ENCODE results near the gene SLC2A4.
A peak's percentile ranks its signal among the peaks of the same experiment; 100 is the strongest.

The SLC2A4 gene

DNA sequence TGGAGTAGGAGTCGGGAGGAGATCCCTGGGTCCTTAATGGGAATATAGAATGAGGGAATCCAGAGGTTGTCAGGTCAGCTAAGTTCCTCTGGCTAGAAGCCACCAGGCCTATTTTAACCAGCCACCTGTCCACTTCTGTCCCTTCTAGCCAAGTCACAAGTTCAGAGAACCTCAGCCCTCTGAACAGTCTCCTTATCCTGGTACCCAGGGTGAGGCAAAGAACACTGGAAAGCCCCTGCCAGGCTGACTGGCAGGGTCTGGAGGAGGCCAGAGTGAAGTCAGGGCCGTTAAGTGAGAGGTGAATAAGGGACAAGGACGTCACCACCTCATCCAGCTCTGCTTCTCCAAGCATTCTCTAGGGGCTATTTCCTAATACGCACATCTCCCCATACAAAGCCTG lies 32.7 kb upstream of the SLC2A4 start:
- no peak for DNase-seq (ENCODE audit: low read depth)

DNA sequence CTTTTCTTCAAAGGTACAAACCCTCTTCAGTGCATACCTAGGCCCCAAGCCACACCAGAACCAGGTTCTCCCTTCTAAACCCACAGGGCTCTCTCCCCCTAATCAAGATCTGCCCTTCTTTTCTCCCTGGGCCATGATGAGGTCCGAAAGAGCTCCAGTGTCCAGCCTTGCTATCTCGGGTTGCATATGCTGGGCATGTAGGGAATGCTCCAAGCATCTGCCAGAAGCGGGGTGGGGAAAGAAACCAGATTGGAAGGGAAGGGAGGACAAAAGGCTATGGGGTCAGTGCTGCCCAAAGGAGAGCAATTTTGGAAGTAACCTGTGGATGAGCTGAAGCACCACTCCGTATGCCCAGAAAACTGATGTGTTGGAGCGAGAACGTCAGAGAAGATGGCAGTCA lies 32.3 kb upstream of the SLC2A4 start:
- DNase-seq (ENCODE audit: low read depth): no peak

DNA sequence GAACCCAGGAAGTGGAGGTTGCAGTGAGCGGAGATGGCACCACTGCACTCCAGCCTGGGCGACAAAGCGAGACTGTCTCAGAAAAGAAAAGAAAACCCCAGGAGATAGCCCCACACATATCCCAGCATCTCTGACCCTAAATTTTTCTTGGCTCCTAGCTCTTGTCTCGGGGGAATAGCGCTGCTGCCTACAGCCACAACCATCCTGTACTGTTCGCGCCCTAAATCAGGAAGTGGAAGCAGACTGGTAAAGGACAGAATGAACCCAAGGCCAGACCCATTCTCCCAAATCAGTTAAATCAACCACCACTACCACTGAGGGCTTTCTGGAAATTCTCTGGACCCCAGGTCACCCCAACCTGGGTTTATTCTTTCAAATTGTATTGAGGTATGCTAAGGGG lies 31.7 kb upstream of the SLC2A4 start:
- DNase-seq (ENCODE audit: low read depth): no peak

DNA sequence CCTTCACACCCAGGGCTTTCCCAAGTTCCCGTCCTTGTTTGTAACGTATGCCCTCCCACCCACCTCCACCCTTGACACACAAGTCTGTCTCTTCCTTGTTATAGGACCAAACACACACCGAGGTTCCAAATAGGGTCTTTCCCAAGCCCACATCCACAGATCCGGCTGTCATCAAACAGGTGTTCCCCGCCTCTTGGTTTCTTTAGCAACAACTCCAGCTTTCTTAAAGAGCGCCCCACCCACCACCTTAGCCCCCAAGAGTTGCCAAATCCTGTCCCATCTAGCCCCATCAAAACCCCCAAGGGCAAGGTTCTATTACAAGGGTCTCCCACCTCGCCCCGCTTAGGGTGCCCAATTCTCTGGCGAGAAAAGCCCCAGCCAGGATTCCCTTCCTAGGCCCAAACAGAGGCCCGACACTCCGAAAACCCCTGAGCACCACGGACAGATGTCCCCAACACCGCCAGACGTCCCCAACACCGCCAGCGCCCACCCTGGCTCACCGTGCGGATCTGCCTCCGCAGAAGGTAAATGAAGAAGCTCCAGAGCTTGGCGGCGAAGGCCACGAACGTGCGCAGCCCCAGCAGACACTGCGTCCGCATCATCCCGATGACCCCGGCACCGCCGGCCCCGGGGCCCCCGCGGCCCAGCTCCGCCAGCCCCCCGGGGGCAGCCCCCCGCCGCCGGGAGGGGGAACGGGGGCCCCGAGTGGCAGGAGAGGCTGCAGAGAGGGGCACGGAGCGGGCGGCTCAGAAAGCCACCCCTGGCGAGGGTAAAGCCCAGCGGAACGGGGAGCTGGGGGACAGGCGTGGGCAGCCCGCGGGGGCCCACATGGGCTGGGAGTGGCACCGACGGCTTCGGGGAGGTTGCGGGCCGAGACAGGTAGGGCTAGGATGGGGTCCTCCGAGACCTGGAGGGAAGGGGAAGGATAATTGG lies 30.6 kb upstream of the SLC2A4 start:
- no peak for DNase-seq (ENCODE audit: low read depth)

DNA sequence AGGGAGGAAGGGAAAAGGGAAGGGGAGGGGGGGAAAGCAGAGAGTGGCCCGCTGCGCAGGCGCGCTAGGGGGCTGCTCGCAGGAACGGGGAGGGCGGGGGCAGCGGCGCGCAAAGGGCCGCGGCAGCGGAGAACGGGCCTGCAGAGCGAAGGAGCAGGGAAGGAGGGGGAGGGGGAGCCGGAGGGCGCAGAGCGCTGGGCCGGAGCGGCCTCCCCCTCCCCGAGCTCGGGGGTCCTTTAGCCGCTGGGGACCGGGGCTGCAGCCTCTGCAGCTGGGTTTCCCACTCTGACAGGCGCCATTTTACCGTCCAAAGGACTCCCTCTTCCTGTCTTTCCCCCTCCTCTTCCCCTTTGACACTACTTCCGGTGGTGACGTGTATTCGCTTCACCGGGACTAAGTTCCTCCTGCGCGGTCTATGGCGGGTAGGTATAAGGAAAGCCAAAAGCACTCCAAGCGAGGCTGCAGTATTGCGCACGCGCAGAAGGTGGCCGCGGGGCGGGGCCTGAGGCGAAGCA lies 29.8 kb upstream of the SLC2A4 start, which contains the start of gene CTDNEP1:
CTDNEP1 (minus strand) TSS at position 74 of the 515 bp plus-strand sequence. CDS start 438 bp downstream, outside the sequence.
- DNase-seq (ENCODE audit: low read depth): peak; percentile 99

DNA sequence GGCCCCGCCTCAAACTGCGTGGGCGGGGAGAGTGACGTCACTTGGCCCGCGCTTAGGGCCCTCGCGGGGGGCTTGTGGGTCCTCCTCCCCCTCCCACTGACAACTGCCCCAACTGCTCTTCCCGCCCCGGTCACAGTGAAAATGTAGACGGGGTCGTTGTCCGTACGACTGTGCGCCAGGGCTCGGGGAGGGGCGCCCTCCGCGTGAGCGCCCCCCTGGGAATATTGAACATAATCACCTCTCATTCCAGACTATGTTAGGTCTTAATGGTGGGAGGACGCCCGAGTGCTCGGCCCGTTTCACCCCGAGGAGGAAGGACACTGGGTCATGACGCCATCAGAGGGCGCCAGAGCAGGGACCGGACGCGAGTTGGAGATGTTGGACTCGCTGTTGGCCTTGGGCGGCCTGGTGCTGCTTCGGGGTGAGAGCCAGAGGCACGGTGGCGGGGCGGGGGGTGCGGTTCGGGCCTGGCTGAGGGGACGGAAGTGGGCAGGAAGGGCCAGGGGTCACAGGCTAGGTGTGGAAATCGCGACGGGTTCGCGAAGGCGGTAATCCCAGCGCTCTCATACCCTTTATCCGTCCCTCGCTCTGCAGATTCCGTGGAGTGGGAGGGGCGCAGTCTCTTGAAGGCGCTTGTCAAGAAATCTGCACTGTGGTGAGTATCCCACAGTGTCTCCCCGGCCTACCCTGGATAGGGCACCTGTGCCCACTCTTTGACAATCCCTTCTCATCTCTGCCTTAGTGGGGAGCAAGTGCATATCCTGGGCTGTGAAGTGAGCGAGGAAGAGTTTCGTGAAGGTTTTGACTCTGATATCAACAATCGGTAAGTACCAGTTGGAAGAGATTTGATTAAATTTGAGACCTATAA lies 29.1 kb upstream of the SLC2A4 start, which contains the start of gene ELP5:
ELP5 (plus strand) TSS at position 40 of the 868 bp plus-strand sequence; CDS start at position 376, 336 bp downstream.
- DNase-seq (ENCODE audit: low read depth): peak; percentile 90

DNA sequence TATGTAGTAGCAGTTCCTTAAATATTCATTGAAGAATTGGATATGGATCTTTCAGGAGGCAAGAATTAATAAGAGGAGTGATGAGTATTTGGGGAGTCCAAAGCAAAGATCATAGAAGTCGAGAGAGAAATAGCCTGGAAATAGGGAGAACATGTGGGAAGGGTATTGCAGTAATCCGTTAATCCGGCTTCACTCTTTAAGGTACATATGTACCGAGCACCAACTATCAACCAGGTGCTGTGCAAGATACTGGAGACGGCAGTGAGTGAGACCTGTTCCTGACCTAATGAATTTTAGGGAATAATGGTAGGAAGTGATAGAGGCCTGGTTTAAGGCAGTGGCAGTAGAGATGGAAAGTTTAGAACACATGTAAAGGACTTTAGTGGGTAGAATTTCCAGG lies 28.4 kb upstream of the SLC2A4 start:
- DNase-seq (ENCODE audit: low read depth): no peak

DNA sequence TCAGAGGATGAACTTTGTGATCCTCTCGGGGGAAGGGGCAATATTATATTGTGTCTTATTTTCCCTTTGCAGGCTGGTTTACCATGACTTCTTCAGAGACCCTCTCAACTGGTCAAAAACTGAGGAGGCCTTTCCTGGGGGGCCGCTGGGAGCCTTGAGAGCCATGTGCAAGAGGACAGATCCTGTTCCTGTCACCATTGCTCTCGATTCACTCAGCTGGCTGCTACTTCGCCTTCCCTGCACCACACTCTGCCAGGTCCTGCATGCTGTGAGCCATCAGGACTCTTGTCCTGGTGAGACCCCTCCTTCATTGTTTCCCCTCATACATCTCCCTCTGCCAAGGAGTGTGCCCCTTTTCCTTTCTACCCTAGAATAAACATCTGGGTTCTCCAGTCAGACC lies 27.0 kb upstream of the SLC2A4 start:
- DNase-seq (ENCODE audit: low read depth): no peak

DNA sequence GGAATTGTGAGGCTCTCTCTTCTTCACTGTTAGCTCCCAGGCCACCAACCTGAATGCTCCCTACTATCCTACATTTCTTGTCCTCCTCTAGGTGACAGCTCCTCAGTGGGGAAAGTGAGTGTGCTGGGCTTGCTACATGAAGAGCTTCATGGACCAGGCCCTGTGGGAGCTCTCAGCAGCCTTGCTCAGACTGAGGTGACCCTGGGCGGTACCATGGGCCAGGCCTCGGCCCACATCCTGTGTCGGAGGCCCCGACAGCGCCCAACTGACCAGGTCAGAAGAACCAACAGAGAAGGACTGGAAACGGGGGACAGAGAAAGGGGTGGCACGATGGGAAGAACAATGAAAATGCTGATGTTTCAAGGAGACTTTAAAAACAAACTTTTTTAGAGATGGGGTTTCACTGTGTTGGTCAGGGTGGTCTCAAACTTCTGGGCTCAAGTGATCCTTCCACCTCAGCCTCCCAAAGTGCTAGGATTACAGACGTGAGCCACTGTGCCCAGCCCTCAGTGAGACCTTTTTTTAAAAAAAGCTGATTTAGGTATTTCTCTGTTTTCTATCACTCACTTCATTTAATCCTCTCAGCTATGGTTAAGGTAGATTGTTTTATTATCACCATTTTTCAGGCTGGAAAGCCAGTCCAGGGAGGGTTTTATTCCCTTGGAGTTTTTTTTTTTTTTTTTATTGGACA lies 24.6 kb upstream of the SLC2A4 start:
- no peak for DNase-seq (ENCODE audit: low read depth)

DNA sequence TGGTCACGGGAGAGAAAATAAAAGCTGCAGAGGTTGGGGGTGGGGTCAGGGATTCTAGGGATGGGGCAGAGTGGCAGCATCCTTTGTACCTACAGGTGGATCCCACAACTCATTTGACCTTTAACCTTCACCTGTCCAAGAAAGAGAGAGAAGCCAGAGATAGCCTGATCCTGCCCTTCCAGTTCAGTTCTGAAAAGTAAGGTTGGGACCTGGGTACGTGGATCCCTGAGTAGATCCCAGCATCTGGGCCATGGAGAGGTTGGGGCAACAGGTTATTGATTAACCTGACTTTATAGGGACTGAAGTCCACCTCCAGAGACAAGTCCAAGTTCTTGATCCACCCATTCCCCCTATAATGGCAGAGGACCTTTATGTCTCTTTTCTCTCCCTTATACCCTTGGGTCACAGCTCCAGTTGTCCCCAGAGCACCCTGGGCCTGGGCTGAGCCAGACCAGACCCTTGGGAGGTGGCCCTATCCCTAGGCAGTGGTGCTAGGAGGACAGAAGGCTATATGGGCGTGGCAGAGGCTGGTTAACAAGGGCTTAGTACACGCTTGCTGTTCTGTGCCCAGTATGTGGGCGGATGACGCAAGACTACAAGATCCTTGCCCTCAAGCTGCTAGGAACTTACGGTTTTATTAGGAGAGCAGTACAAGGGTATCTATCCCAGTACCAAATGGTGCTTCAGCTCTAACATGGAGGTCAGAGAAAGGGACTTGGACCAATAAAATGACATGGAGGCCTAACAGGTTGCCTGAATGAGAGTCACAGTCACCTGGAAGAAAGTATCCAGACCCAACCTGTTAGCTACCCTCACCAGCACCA lies 22.6 kb upstream of the SLC2A4 start:
- peak; percentile 60 for DNase-seq (ENCODE audit: low read depth)

DNA sequence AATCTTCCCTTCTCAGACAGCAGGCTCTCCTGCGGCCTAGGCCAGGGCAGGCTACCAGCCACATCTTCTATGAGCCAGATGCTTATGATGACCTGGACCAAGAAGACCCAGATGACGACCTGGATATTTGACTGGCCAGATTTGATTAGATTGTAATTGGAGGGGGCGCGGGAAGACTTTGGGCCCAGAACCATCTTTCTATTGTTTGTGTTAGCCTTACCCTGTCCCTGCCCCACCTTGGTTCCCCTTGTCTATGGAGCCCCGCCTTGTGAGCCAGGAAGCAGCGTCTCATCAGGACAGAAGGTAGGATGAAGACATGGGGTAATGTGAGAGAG lies 22.0 kb upstream of the SLC2A4 start:
- DNase-seq (ENCODE audit: low read depth): no peak

DNA sequence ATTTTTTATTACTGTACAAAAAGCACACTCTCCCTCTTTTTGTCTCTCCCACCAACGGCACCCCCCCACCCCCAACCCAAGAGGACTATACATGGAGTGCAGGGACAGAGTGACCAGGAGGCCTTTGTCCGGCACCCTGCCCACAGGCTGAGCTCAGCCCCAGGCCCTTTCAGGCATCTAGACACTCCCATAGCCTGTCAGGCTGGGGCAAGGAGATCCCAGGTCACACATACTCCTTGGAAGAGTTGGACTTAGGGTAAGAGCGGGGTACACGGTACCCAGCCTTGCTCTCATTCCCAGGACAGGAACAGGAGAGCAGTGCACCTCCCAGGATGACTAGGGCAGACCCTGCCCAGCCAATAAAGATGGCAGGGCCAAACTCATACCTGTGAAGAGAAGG lies 21.4 kb upstream of the SLC2A4 start:
- no peak for DNase-seq (ENCODE audit: low read depth)

DNA sequence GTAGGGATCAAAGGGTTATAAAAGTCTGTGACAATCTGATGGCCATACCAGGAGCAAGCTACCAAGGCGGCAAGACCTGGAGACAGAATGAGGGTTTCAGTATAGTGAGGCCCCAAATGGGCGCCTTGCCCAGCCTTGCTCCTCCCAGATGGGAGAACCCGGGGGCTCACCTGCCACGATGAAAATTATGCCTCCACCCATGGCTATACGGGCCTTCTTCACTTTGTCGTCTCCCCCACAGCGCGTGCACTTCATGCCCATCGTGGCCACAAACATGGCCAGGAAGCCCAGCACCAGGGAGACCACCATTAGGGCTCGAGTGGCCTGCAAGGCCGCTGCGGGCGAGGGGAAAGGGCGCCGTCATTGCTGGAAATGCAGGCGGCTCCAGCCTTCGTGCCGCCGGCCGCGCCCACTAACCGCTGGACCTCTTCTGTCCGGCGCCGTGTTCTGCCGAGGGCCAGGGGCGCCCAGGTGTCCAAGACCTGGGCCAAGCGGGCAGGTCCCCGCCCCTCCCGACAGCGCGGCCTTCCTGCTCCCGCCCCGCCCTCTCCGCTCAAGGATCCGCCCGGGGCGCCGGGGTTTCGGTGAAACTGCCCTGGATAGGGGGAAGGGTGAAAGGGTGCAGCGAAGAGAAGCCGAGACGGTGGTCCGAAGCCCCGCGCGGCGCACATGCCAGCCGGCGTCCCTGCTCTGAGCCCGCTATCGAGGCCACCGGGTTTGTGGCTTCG lies 20.7 kb upstream of the SLC2A4 start:
- DNase-seq (ENCODE audit: low read depth): no peak

DNA sequence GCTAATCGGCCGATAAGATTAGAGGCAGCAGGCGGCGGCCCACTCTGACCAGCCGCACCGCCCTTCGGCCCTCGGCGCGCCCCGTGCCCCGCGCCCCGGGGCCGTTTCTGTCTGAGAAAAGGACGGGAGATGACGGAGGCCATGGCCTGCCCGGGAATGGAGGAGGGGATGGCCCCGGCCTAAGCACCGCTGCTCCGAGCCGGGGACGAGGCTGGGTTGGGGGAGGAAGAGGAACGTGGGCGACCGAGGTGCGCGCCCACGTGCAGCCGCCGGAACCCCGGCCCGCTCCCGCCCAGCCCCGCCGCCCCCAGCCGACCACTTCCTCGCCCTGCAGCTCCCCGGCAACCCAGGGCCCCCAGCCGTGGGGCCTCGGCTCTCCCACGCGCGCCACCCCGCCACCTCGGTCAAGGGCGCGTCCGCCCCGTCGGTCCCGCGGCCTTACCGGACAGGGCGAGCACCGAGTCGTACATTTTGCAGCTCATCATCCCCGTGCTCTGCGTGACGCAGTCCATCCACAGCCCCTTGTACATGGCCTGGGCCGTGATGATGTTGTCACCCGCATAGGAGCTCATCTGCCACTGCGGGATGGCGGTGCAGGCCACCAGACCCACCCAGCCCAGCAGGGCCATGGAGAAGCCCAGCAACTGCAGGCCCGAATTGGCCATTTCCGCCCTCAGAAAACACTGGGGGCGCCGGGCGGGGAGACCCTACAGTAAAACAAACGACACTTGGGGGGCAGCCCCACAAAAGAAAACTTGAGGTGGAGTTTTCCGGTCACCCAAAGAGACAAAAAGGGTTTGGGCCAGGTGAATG lies 19.9 kb upstream of the SLC2A4 start:
- no peak for DNase-seq (ENCODE audit: low read depth)

DNA sequence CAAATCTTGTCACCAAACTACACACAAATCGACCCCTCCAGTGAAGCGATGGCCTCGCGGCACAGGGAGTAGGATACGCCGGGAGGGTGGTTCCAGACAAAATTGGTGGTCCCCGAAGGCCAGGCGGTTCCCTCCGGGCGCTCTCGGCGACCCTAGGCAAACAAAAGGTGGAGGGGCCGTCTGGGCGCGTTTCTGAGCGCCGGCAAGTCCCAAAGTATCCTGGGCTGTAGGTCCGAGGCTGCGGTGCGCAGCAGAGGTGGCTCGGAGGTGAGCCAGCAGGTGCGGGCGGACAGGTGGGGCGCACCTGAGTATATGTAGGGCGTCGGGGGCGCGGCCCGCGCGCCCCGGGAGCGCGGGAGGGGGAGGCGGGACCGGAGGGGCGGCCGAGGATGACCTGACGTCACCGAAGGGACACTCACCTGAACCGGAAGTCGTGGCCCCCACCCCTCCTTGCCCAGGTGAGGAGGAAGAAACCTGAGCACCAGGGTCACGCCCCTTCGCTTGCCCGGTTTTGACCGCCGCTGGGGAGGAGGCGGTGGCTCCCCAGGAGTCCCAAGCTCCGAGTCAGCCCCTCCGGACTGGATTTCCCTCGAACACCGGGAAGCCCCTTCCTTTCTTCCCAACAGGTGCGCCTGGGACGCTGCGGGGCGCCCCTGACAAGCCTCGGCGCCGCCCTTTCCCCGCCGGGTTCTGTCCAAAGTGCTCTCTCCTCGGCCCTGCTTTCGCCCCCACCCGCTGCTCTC lies 19.2 kb upstream of the SLC2A4 start, which contains the start of gene CLDN7:
CLDN7 (minus strand) TSS at position 287 of the 743 bp plus-strand sequence. CDS start 435 bp downstream, outside the sequence.
- no peak for DNase-seq (ENCODE audit: low read depth)

DNA sequence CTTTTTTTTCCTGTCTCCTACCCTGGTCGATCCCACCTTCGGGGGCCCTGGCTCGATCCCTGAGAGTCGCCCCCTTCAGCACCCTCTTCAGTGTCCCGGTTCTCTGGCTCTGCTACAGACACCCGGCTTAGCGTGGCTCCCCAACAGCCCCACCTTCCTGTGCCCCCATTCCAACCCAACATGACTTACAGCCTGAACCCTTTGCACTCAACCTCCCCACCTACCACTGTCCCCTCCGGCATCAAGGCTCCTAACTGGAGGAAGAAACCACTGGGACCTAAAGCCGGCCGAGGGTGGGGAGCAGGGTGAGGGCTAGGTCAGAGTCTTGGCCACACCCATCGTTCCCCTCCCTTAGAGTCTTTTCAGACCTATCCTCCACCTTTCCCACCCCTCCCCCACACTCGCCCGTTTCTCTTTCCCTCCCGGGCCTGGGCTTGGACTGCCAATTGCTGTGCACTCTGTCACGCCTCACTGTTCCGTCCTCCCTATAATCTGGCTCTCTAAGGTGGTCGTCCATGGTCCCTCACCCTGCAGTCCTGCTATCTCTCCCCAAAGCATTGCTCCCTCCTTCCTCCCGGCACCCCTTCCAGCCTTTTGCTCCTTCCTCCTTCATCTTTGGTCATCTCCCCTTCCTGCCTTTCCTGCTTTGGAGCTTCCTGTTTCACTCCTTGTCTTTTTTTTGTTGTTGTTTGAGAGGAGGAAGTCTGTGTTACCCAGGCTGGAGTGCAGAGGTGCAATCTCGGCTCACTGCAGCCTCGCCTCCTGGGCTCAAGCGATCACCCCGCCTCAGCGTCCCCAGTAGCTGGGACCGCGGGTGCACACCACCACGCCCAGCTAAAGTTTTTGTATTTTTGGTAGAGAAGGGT lies 18.4 kb upstream of the SLC2A4 start:
- DNase-seq (ENCODE audit: low read depth): no peak

DNA sequence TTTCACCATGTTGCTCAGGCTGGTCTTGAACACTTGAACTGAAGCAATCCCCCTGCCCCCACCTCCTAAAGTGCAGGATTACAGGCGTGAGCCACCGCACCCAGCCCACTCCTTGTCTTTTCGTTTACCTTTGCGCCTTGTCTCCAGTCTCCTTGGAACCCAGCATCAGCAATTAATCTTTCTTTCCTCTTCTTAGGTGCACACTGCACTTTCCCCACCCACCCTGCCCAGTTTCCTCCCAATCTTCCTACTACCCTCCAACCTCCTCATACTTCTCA lies 17.8 kb upstream of the SLC2A4 start:
- no peak for DNase-seq (ENCODE audit: low read depth)

DNA sequence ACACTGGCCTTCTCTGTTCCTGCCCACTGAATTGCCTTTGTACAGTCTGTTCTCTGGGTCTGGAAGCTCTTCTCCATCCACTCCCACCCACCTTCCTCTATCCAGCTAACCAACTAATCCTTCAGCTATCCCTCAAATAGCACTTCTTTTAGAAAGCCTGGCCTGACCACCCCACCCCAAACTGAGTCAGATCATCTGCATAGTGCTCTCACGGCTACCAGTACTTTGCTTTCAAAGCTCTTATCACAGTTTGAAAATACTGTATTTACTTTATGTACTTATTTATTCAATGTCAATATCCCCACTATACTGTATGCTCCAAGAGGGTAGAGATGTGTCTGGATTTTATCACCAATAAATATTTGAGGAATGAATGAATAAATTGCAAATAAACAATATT lies 14.7 kb upstream of the SLC2A4 start:
- DNase-seq (ENCODE audit: low read depth): no peak

Data from fibroblast of the conjunctiva (primary cell).